ENCODE results near the gene TMEM129. TPM values are rescaled to one million over a fixed set of nuclear protein-coding genes. Genes with fewer than 3 reads are reported as not detected.
A peak's percentile ranks its signal among the peaks of the same experiment; 100 is the strongest.

TMEM129 gene, protein sequence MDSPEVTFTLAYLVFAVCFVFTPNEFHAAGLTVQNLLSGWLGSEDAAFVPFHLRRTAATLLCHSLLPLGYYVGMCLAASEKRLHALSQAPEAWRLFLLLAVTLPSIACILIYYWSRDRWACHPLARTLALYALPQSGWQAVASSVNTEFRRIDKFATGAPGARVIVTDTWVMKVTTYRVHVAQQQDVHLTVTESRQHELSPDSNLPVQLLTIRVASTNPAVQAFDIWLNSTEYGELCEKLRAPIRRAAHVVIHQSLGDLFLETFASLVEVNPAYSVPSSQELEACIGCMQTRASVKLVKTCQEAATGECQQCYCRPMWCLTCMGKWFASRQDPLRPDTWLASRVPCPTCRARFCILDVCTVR
- 20.3 TPM for total RNA-seq
- 10 to 100 TPM; 19.7 to 28.4 (median 24.2) TPM for polyA plus RNA-seq (ENCODE audit: insufficient read depth in 1 of 8, insufficient read length in 8 of 8, low replicate concordance in 1 of 8)
- long read RNA-seq, donor 1, partial matches to known transcripts, result 6 of 7 reads
- long read RNA-seq, donor 1, other reads (novel, unspliced or antisense), result 0 of 7 reads
- long read RNA-seq, donor 2, result 0 reads
- long read RNA-seq, donor 3, transcript TMEM129-202 (4 exons, 2,810 nt), result major isoform, 6 of 7 reads
- long read RNA-seq, donor 3, partial matches to known transcripts, result 0 of 7 reads
- long read RNA-seq, donor 3, other reads (novel, unspliced or antisense), result 0 of 7 reads
- long read RNA-seq, donor 4, partial matches to known transcripts, result 0 of 6 reads
- long read RNA-seq, donor 4, other reads (novel, unspliced or antisense), result 0 of 6 reads
- long read RNA-seq, donor 5, transcript TMEM129-202 (4 exons, 2,810 nt), result major isoform, 10 of 35 reads
- long read RNA-seq, donor 5, partial matches to known transcripts, result 24 of 35 reads
- long read RNA-seq, donor 5, other reads (novel, unspliced or antisense), result 0 of 35 reads
- long read RNA-seq, donor 6, transcript TMEM129-202 (4 exons, 2,810 nt), result major isoform, 8 of 43 reads
- long read RNA-seq, donor 6, partial matches to known transcripts, result 28 of 43 reads
- long read RNA-seq, donor 6, other reads (novel, unspliced or antisense), result 5 of 43 reads
- long read RNA-seq, donor 7, partial matches to known transcripts, result 0 of 3 reads
- long read RNA-seq, donor 7, other reads (novel, unspliced or antisense), result 0 of 3 reads
- long read RNA-seq, donor 8, partial matches to known transcripts, result 14 of 18 reads
- long read RNA-seq, donor 8, other reads (novel, unspliced or antisense), result 0 of 18 reads
- long read RNA-seq, donor 9, partial matches to known transcripts, result 0 of 3 reads
- long read RNA-seq, donor 9, other reads (novel, unspliced or antisense), result 0 of 3 reads
- long read RNA-seq, donor 10, partial matches to known transcripts, result 0 of 3 reads
- long read RNA-seq, donor 10, other reads (novel, unspliced or antisense), result 0 of 3 reads
- long read RNA-seq, donor 11, partial matches to known transcripts, result 0 of 1 reads
- long read RNA-seq, donor 11, other reads (novel, unspliced or antisense), result 0 of 1 reads

DNA sequence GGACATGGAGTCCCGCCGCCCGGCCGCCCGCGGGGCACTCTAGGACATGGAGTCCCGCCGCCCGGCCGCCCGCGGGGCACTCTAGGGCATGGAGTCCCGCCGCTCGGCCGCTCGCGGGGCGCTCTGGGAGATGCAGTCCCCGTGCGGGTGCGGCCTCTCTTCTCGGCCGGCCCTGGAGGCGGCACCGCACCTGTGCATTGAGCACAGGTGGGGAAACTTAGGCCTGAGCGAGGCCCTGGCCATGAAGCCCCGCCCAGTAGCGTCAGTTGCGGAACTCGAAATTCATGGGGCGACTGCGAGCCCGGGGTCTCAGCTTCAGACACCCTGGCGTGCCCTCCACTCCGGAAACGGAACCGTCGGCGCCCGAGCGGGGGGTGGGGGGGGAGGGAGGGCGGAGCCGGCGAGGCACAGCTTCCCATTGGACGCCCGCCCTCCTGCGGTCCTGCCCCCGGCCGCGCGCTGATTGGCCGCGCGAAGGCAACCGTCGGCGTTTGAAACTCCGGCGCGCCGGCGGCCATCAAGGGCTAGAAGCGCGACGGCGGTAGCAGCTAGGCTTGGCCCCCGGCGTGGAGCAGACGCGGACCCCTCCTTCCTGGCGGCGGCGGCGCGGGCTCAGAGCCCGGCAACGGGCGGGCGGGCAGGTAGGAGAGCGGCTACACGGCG lies at the start of gene TMEM129, which contains the start of gene TACC3:
Gene TMEM129 (minus strand): TSS at position 321 of the 663 bp plus-strand sequence. CDS start 486 bp downstream, outside the sequence.
Gene TACC3 (plus strand): TSS at position 519 of the 663 bp plus-strand sequence. CDS start 1,901 bp downstream, outside the sequence.
- H3K27me3 ChIP-seq (ENCODE audit: control insufficient read depth, insufficient read depth, low read length), result no peaks in the 10 kb centered on the region
- under 1% methylated on average over 64 of the region's 83 CpGs for WGBS (ENCODE audit: insufficient coverage)
- peak within 1 kb of the TSS; percentile 87 for H3K27ac ChIP-seq (ENCODE audit: low read length)
- no peaks in the 10 kb centered on the region for H3K9me3 ChIP-seq (replicated peaks; ENCODE audit: control insufficient read depth, low read depth, low read length)
- peak; percentile 97 for DNase-seq
- peaks cover 36% of the 10 kb centered on the region for H3K36me3 ChIP-seq (ENCODE audit: control insufficient read depth, insufficient read depth, low read length)
- peak within 1 kb of the TSS; percentile 71 for H3K4me3 ChIP-seq (ENCODE audit: low read length)
- H3K4me1 ChIP-seq (ENCODE audit: control insufficient read depth, insufficient read depth, low read length), result peaks cover 32% of the 10 kb centered on the region

DNA sequence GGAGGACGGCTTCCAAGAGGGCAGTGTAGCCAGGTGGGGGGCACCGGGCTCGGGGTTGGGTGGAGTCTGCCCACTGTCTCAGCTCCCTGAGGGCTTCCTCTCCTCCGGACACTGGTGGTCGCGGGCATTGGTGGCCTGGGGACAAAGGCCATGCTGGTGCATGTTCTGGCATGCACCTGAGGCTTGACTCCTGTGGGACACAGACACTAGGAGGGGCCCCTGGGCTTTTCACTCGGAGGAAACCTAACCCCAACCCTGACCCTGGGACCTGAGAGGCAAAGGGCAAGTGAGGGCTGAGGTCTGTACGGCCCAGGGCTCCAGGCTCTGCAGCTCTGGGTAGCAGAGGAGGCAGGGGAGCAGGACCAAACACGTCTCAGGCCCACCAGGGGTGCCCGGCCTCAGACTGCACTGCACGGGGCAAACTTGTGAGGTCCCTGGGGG lies 49.7 kb upstream of the TMEM129 start:
- DNase-seq, result no peak
- Histone ChIP-seq H3K4me1 (ENCODE audit: control insufficient read depth, insufficient read depth, low read length) (peaks cover 43% of the 10 kb centered on the region), H3K27ac (ENCODE audit: low read length) (no peak overlapping the region), H3K36me3 (ENCODE audit: control insufficient read depth, insufficient read depth, low read length) (no peaks in the 10 kb centered on the region), H3K9me3 (replicated peaks; ENCODE audit: control insufficient read depth, low read depth, low read length) (no peaks in the 10 kb centered on the region), H3K27me3 (ENCODE audit: control insufficient read depth, insufficient read depth, low read length) (peaks cover 33% of the 10 kb centered on the region), H3K4me3 (ENCODE audit: low read length) (no peak overlapping the region)
- 74% methylated on average over 10 of the region's 11 CpGs for WGBS (ENCODE audit: insufficient coverage)

DNA sequence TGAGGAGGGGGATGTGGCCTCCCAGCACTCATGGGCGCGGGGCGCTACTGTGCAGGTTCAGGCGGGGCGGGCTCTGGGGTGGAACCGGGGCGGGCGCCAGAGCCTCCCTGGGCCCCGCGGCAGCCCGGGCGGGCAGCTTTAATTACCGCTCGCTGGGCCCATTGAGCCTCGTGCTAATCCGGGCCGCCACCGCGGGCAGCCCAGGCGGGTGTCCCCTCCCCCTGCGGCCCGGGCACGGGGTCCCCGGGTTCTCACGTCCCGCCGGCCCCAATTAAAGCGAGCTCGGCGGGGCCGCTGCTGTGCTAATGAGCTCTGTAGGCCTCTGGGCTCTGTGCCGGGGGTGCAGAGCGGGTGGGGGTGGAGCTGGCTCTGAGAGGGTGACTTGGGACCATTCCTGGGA lies 49.1 kb upstream of the TMEM129 start:
- Histone ChIP-seq H3K4me1 (ENCODE audit: control insufficient read depth, insufficient read depth, low read length) (peaks cover 43% of the 10 kb centered on the region), H3K27me3 (ENCODE audit: control insufficient read depth, insufficient read depth, low read length) (peaks cover 35% of the 10 kb centered on the region), H3K9me3 (replicated peaks; ENCODE audit: control insufficient read depth, low read depth, low read length) (no peaks in the 10 kb centered on the region), H3K4me3 (ENCODE audit: low read length) (no peak overlapping the region), H3K36me3 (ENCODE audit: control insufficient read depth, insufficient read depth, low read length) (no peaks in the 10 kb centered on the region), H3K27ac (ENCODE audit: low read length) (no peak overlapping the region)
- WGBS (ENCODE audit: insufficient coverage), result 15% methylated on average over 21 of the region's 33 CpGs
- no peak for DNase-seq

DNA sequence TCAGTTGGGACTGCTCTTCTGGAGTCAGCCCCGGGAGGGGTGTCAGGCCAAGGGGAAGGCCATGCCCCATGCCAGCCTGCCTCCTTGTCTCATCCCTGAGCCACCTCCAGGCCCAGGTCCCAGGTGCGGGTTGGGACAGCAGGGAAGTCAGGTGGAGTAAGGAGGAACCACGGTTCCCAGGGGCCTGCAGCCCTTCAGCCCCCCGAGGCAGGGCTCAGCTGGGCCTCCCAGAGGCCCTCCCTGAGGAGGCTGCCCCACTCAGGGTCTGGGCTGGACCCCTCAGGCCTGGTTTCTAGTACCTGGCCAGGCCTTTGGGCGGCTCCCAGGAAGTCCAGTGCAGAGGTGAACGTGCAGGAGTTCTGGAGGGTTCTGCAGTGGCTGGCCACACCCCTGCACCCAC lies 48.6 kb upstream of the TMEM129 start:
- DNase-seq, result no peak
- Histone ChIP-seq H3K36me3 (ENCODE audit: control insufficient read depth, insufficient read depth, low read length) (no peaks in the 10 kb centered on the region), H3K4me3 (ENCODE audit: low read length) (no peak overlapping the region), H3K27me3 (ENCODE audit: control insufficient read depth, insufficient read depth, low read length) (peaks cover 38% of the 10 kb centered on the region), H3K4me1 (ENCODE audit: control insufficient read depth, insufficient read depth, low read length) (peaks cover 43% of the 10 kb centered on the region), H3K9me3 (replicated peaks; ENCODE audit: control insufficient read depth, low read depth, low read length) (no peaks in the 10 kb centered on the region), H3K27ac (ENCODE audit: low read length) (no peak overlapping the region)
- WGBS (ENCODE audit: insufficient coverage), result 81% methylated on average over 4 of the region's 6 CpGs

DNA sequence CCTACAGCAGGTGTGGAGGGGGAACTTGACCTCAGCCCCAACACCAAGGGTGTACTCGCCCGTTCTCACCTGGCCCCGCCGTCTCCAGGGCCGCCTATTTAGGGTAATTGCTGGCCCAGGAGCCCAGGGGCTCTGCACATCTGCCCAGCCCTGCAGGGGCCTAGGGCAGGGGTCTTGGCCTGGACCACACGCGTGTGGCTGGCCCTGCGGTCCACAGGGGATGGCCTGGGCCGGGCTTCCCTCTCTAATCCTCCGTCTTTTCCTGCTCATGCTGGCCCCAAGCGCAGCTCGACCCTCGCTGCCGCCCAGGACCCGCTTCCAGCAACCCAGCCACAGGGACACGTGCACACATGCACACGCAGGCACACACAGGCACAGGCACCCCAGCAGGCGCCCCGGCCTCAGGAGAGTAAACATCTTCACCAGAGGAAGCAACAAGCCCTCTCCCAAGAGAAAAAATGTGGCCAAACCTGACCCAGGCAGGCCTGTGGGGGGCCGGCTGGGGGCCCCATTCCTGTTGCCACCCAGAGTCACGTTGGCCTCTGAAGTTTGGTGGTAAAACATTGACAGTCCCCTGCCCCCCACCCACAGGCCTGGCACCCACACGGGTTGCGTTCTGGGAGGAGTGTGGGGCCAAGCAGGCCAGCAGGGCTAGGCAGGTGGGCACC lies 47.4 kb upstream of the TMEM129 start:
- Histone ChIP-seq H3K4me1 (ENCODE audit: control insufficient read depth, insufficient read depth, low read length) (peaks cover 41% of the 10 kb centered on the region), H3K36me3 (ENCODE audit: control insufficient read depth, insufficient read depth, low read length) (no peaks in the 10 kb centered on the region), H3K4me3 (ENCODE audit: low read length) (no peak overlapping the region), H3K27me3 (ENCODE audit: control insufficient read depth, insufficient read depth, low read length) (peaks cover 43% of the 10 kb centered on the region), H3K9me3 (replicated peaks; ENCODE audit: control insufficient read depth, low read depth, low read length) (no peaks in the 10 kb centered on the region), H3K27ac (ENCODE audit: low read length) (no peak overlapping the region)
- 45% methylated on average over 20 of the region's 23 CpGs for WGBS (ENCODE audit: insufficient coverage)
- DNase-seq, result no peak

DNA sequence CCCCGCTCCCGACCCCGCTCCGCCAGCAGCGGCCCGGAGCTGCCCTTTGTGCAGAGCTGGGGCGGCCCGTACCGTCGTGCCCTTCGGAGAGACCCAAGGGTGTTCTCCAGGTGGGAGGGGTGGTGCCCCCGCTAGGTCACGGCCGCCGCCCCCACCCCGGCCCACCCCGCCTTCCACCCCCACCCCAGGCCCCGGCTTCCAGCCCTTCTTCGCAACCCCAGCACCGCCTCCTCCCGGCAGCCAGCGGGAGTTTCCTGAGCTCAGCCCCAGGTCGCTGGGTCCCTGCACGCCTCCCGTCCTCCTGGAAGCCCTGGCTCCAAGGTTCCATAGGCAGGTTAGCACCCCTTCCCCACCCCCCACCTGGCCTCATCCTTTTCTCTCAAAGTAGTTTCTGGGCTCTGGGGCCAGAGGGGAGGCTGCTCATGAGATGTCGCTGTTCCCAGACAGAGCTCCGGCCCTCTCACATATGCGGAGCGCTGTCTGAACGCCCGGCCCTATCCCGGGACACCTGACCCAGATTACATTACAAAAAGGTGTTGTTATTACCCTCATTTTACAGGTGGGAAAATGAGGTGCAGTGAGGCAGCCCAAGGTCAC lies 46.7 kb upstream of the TMEM129 start:
- Histone ChIP-seq H3K4me3 (ENCODE audit: low read length) (no peak overlapping the region), H3K27me3 (ENCODE audit: control insufficient read depth, insufficient read depth, low read length) (peaks cover 45% of the 10 kb centered on the region), H3K4me1 (ENCODE audit: control insufficient read depth, insufficient read depth, low read length) (peaks cover 39% of the 10 kb centered on the region), H3K27ac (ENCODE audit: low read length) (no peak overlapping the region), H3K9me3 (replicated peaks; ENCODE audit: control insufficient read depth, low read depth, low read length) (no peaks in the 10 kb centered on the region), H3K36me3 (ENCODE audit: control insufficient read depth, insufficient read depth, low read length) (no peaks in the 10 kb centered on the region)
- 6% methylated on average over 7 of the region's 32 CpGs for WGBS (ENCODE audit: insufficient coverage)
- no peak for DNase-seq

DNA sequence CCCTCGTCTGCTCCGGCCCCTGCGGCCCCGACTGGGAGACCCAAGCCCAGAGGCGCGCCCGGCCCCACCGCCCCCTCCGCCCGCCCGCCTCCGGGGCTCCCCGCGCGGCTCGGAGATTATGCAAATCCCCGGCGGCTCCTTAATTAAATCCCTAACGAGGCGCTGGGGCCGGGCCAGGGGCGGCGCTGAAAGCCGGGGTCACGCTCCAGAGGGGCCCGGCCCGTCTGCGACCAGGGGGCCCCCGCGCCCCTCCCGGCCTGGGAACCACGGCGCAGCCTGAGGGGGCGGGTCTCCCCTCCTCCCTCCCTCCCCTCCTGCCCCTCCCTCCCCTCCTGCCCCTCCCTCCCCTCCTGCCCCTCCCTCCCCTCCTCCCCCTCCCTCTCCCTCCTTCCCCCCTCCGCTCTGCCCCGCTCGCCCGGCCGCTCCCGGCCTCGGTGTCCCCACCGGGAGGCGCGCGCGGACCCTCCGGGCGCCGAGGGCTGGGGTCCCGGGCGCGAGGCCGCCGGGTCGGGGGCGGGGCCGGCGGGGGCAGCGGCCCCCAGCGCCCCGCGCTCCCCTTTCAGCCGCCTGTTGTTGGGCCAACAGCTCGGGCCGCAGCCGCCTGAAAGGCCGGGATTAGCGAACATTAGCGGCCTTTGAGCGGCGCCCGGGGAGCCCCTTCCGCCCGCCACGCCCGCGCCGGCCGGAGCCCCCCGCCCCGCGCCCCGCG lies 46.1 kb upstream of the TMEM129 start:
- H3K27me3 ChIP-seq (ENCODE audit: control insufficient read depth, insufficient read depth, low read length), result peaks cover 45% of the 10 kb centered on the region
- under 1% methylated on average over 54 of the region's 84 CpGs for WGBS (ENCODE audit: insufficient coverage)
- DNase-seq, result no peak
- no peaks in the 10 kb centered on the region for H3K9me3 ChIP-seq (replicated peaks; ENCODE audit: control insufficient read depth, low read depth, low read length)
- H3K4me1 ChIP-seq (ENCODE audit: control insufficient read depth, insufficient read depth, low read length), result peaks cover 33% of the 10 kb centered on the region
- no peak overlapping the region for H3K4me3 ChIP-seq (ENCODE audit: low read length)
- no peaks in the 10 kb centered on the region for H3K36me3 ChIP-seq (ENCODE audit: control insufficient read depth, insufficient read depth, low read length)
- no peak overlapping the region for H3K27ac ChIP-seq (ENCODE audit: low read length)

Data from muscle of leg (tissue), 16 donors.